Activated T-cell treated with anti-CD3 and anti-CD28 coated beads for 48 hours (primary cell): ENCODE results near the gene ADSS1.

Experiments
- DNase-seq: peaks from one replicate; pipeline ENCODE4 v3.0.0-alpha.2; 2020; ENCODE audit warnings: low read depth

The ADSS1 gene

DNA sequence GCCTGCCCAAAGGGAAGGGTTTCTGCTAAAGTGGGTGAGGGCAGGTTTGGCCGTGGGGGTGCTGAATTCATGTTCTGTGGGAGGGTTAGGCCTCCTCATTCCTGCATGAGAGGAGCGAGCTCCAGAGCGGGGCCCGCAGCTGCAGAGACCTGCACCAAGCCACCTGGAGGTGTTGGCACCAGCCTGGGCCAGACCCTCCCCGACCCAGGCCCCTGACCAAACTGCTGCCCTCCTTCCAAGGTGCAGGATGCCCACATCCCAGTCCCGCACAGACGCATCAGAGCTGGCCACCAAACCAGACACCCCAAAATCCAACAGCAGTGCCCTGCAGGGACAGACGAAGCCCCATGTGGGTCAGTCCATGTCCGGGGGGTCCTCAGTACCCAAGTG is 10.6 kb downstream of the ADSS1 start:
- DNase-seq = no peak

DNA sequence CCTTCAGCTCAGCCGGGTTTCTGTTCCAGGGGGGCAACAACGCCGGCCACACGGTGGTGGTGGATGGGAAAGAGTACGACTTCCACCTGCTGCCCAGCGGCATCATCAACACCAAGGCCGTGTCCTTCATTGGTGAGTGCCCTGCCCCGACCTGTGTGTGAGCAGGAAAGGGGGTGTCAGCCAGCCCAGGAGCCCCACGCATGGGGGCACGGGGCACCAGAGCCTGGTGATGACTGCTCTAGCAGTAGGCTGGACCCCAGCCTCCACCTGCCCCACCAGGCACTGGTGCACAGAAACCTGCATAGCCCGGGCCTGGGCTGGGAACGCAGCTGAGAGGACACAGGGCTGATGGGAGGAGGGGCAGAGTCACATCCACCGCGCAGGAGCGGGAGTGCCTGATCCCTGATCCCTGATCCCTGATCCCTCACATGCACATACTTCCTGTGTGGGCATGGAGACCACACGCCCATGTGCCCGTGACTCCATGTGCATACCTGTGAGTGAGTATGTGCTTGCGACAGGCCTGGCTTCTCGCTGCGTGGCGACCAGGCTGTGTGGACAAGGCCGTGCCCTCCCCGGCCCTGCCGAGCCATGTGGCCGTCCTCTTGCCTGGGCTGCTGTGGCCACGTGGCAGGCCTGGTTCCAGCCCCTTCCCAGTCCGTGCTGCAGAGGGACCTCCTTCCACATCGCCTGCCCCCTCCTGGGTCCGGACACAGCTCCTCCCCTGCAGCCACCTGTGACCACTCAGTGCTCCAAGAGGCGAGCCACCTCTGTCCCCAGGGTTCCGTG is 11.2 kb downstream of the ADSS1 start:
- DNase-seq = no peak

DNA sequence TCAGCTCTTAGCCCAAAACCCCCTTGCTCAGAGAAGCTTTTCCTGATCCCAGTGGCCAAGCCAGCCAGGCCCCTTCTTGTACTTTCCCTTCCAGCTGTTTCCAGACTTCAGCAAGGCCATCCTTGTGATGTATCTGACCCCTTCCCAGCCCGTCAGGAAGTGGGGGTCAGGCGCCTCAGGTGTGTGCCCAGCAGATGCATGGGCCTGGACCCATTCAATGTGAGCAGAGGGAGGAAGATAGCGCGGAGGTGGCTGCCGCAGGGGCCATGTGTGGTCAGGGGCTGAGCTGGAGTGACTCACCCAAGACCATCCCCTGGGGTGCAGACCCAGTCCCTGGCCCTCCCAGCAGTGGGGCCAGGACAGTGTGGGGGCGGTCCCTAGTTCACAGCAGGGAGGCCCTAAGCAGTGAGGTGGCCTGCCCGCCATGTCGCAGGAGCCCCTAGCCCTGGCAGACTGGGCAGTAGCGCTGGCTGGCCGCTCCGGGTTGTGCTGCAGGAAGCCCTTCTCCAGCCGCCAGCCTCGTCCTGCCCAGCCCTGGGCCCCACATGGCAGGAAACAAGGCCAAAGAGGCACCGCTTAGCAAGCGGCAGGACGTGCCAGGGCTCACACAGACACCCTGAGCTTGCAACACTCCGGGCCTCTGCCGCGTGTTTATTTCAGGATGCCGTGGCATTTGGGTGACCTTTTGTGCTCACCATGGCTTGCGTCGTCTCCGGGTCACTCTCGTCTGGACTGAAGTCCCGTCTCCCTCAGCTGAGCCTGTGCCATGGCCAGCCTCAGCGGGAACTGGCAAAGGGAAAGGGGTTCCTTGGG is 12.0 kb downstream of the ADSS1 start:
- DNase-seq = no peak

DNA sequence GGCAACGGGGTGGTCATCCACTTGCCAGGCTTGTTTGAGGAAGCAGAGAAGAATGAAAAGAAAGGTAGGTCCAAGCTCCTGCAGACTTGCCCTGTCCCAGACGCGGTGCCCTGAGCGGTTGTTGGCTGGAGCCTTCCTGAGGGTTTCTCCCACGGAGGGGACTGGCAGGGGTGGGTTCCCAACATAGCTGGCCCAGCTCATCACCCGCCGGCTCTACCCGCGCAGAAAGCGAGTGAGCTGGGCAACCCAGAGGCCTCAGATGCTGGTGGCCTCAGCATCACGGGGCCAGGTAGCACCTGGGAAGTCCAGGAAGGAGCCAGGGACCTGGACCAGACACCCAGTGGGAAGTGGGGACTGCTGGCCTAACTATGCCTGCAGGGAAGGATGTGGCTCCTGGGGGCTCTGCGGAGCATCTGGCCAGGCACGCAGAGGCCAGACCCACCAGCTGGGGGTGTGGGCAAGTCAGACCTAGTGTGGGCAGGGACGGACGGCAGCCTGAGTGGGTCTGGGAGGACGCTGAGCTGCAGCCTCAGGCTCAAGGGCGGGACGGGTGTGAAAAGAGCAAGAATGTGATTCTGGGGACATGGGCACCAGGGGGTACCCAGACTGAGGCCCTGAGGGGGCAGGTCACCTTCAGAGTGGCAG is 14.5 kb downstream of the ADSS1 start:
- DNase-seq = no peak

DNA sequence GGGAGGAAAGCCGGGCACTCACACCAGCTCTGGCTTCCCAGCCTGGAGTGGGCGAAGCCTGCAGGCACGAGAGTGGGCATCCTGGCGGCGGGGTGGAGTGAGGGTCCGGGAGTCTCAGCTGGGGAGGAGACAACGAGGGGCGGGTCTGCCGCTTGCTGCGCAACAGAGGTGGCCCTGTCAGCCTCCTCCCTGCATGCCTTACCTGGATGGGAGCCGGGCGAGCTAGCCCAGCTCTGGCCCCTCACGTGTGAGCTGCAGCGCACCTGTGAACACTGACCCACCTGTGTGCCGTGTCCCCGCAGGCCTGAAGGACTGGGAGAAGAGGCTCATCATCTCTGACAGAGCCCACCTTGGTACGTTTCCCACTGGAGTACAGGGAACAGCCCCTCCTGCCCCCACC is 15.0 kb downstream of the ADSS1 start:
- DNase-seq = no peak

DNA sequence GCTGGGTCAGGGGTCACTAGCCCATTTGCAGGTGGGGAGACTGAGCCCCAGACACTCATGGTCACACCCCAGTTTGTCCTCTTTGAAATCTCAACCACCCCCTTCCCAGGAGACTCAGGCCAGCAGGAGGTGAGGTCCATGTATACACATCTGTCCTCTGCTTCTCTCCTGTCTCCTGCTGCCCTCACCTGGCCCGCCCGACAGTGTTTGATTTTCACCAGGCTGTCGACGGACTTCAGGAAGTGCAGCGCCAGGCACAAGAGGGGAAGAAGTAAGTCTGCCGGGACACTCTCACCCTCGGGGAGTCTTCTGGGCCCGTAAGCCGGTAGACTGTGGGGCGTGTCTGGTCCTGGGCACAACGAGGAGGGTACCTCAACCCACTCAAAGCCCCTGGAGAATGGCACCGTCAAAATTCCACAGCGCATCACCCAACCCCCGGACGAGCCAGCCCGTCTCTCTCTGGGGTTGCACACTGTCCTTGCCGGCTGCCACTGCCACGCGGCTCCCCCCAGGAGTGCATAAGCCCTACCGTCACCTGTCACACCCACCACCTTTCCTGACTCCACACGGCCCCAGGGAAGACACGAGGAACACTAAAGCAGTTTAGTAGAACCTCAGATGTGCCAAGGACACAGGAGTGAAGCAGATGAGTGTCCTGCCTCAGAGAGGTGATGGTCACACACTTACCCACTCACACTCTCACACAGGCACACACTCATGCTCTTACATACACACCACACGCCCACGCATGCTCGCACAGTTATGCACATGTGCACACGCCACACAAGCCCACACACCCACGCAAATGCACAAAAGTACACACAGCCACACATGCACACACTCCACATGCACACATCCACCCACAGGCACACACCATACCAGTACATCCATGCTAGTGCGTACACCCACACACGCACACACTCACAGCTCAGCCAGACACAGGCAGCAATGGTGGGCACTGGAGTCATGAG is 15.8 kb downstream of the ADSS1 start:
- no peak for DNase-seq

DNA sequence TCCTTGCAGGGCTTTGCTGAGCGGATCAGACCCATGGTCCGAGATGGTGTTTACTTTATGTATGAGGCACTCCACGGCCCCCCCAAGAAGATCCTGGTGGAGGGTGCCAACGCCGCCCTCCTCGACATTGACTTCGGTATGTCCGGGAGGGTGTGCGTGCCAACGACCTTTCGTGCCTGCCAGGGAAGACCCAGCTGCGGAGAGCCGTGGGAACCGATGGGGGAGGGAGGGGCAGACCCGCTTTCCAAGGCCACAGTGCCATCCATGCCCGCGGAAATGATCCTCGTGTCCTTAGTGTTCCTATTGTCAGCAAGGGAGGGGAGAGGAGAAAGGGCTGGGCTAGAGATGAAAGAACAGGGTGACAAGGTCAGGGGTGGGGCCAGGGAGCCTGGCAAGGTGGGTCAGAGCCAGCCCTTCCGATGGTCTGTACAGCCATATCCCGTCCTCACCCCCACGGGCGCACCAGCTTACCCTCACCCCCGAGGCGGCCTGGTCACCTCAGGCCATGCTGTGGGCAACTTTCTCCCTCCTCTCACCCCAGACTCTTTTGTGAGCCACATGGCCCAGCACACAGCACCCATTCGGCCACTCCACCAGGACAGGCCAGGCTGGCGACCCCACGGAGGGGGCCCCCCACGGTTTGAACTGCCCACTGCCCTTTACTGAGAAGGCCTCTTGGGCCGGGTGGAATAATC is 17.2 kb downstream of the ADSS1 start:
- DNase-seq = no peak

DNA sequence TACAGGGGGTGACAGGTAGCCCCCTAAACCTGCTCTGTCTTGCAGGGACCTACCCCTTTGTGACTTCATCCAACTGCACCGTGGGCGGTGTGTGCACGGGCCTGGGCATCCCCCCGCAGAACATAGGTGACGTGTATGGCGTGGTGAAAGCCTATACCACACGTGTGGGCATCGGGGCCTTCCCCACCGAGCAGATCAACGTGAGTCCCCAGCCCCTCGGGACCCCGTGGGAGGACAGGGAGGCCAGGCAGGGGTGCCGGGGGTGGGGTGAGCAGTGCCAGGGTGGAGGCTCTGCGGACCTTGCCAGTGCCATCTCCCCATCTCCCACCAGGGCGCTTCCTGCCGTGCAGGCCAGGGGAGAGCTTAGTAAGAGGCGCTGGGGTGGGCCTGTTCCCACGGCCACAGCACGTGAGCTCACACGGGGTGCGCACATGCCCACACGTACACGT is 17.8 kb downstream of the ADSS1 start:
- DNase-seq = no peak

DNA sequence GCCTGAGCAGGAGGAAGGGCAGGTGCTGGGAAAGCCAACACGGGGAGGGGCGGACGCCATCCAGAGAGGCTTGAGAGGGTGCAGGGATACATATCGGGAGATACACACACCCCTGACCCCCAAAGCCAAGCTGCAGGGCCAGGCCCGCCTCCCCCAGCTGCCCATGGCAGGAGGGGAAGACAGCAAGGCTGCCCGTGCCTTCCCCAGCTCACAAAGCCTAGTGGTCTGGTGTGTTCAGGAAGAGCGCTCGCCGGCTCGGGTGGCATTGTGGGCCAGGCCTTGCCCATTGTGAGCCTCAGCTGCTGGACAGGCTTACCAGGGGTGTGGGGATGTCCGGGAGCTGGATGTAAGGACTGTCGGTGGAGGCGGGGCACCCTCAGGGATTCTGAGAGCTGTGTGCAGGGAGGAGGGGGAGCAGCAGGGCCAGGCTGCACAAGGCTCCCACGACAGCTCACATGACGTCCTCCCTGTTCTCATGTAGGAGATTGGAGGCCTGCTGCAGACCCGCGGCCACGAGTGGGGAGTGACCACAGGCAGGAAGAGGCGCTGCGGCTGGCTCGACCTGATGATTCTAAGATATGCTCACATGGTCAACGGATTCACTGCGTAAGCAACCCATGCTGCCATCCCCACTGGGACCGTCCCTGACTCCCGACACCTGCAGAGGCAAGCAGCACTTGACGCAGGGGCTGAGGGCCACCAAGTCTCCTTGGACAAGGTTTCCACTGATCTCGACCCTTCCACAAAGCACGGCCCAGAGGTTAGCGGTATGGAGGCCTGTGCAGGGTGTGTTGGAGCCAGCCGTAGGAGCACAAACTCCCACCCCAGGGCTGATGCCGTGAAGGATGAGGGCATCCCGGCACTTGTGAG is 18.8 kb downstream of the ADSS1 start:
- DNase-seq = no peak

DNA sequence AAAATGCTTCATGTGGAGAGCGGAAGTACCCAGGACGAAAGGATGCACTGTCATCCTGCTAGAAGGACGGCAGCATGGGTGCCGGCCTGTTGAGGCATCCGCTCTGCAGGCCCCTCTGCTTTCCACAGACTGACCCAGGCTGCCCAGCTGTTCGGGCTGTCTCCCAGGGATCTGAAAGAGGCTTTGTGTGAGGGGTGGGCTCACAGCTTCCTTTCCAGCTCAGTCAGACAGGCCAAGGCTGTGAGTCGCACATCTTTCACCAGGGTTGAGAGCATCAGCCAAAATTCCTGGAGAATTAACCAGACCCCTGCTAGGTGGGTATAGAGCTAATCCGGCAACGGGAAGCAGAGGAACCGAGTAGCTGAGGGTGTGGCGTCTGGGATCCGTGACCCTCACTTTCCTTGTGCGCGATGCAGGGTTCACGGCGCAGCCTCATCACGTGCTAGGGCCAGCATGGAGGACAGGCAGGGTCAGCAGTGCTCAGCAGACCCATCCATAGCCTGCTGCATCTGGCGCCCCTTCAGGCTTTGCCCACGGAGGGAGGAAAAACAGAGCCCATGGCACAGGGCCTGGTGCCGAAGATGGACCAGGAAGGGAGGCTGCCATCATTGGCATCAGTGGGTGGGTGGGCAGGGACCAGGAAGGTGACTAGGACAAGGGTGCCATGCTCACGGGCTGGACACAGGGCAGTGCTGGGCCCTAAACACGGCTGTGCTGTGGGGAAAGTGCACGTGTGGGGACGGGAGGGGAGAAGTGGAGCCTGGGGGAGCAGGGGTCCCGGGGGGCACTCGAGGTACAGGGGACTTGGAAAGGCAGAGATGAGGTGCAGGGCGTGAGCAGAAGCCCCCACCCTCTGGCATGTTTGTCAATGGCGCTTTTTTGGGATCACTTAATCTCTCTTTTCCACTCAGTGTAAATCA is 19.7 kb downstream of the ADSS1 start:
- no peak for DNase-seq

DNA sequence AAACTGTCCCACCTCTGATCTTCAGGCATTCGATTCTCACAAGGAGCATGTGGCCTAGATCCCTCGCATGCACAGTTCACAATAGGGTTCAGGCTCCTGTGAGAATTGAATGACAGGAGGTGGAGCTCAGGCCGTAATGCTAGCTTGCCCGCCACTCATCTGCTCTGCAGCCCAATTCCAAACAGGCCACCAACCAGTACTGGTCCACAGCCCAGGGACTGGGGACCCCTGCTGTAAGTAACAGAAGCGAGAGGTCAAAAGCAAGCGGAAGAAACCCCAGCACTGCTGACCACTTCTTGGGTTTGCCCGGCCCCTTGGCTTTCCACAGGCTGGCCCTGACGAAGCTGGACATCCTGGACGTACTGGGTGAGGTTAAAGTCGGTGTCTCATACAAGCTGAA is 20.5 kb downstream of the ADSS1 start:
- DNase-seq = no peak

DNA sequence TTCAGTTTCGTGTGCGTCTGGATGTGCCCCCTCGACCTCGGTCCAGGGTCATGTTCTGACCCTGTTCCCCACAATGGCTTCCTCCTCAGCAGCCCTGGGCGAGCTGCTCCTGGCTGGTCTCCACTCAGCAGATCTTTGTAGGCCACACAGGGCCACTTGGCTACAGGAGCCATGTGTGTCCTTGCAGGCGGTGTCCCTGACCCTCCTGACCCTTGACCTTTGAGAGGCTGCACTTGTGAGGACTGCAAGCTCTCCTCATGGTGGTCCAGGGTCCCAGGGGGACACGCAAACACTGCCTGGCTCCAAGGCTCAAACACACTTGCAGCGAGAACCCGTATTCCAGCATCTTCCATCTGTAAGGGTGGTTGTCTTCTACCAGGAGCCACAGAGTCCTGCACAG is 21.4 kb downstream of the ADSS1 start:
- no peak for DNase-seq

DNA sequence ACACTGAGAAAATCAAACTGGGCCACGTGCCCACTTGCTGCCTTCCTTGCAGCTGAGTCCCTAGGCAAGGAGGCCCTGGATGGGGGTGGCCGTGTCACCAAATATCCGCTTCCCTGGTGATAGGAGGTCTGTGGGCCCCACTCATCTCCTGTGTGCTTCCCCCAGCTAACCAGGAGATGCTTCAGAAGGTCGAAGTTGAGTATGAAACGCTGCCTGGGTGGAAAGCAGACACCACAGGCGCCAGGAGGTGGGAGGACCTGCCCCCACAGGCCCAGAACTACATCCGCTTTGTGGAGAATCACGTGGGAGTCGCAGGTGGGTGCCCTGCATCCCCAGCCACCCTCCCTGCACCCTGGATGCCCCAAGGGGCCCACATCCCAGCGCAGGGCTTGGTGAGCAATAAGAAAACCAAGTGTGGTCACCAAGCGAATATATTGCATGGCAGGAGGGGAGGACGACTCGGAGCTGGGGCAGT is 22.1 kb downstream of the ADSS1 start:
- DNase-seq = no peak

DNA sequence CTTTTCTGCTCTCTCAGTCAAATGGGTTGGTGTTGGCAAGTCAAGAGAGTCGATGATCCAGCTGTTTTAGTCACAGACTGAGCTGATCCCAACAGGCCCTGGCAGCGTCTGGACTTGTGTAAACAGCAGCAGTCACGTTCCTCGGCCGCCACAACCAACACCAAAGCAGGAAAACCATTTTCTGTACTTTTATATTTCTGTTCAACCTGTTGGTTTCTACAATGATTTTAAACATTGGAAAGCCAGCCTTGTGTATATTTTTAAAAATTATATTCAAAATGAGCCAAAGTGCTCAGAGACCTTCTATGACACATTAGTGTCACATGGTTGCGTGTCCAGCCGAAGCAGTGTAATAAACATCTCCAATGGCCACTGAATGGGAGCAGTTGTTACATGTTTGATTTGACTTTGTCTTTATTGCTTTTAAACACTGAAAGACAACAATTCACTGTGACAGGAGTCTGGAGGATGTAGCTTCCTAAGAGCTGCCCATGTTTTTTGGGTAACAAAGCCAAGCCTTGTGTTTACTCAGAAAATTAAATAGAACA is 23.0 kb downstream of the ADSS1 start:
- DNase-seq = no peak

DNA sequence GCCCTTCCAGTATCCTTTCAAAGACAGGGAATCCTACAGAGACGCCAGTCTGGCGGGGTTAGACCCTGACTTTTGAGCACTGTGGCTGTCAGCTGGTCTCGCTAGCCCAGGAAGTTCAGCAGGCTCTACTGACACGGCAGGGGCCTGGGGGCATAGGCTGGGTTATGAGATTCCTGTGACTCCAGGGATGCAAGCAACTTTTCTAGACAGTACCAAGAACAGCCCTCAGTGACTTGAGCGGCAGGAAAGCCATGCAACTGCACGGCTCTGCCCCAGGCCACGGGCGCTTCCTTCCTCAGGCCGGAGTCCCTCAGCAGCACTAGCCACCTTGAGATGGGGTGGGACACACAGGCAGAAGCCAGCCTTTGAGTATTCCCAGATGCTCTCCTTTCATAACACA is 23.8 kb downstream of the ADSS1 start:
- no peak for DNase-seq

DNA sequence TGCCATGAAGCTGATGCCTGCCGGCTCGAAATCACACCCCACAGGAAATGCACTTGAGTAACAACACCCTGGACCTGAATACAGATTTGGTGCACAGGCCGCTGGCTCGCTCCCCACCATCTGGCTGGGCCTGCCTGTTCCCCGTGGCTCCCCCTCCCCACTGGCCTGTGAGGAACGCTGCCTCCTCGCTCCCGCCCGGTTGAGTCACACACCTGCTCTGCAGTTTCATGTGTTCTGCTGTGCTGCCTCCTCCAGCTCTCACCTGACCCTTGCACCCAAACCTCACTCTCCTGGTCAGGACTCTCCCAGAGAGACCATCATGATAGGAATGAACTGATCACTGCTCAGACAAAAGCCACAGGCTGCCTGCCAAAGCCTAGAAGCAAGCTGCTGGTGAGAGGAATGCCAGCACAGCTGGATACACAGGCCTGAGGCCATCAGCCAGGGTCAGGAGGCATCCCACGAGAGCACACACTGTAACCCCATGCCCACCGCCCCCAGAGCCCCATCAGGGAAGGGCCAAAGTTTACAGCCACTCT is 25.2 kb downstream of the ADSS1 start:
- no peak for DNase-seq

DNA sequence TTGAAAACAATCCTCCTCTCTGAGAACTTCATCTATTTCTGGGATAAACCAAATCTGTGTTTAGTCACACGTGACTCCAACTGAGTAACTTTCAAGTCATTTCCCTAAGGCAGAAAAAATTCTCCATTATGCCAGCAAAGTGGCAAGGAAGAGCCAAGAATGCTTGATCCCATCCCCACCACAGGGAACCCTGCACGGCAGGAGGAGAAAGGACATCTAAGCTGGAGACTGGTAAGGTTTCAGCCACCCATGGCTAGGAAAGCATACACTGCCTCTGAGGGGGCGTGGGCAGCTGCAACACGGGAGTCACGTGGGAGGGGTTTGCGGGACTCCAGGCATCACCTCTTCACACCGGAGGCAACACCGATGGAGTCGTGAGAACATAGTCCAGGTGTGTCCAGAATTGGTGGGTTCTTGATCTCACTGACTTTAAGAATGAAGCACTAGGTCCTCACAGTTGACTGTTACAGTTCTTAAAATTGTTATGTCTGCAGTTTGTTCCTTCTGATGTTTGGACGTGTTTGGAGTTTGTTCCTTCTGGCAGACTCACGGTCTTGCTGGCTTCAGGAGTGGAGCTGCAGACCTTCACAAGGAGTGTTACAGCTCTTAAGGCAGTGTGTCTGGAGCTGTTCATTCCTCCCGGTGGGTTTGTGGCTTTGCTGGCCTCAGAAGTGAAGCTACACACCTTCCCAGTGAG is 26.2 kb downstream of the ADSS1 start:
- DNase-seq = no peak

DNA sequence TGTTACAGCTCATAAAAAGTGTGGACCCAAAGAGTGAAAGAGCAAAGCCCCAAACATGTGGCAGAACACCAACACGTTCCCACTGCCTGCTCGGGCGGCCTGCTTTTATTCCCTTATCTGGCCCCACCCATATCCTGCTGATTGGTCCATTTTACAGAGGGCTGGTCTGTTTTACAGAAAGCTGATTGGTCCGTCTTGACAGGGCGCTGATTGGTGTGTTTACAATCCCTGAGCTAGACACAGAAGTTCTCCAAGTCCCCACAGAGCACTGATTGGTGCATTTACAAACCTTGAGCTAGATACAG is 26.7 kb downstream of the ADSS1 start:
- peak; percentile 25 for DNase-seq
